OCI-LY7 (cell line): Measurements from ENCODE around the gene CSF2RB. TPM values are rescaled to one million over a fixed set of nuclear protein-coding genes. Genes with fewer than 3 reads are reported as not detected.
A peak's percentile ranks its signal among the peaks of the same experiment; 100 is the strongest.

Source experiments
- BruUV-seq: library from RNA; stranded (reverse); fragments of 400-500 nt; replicated peaks from 2 replicates; lab custom pipeline; 2021; lab: Mats Ljungman, UMichigan
- CTCF ChIA-PET: fragments of 300-600 bp; sonication (Branson Sonifier 250); formaldehyde crosslinking; loops from one replicate; lab custom pipeline; 2022; ENCODE audit warnings: antibody characterized with exemption; ENCODE audit not compliant: unreplicated experiment; lab: Charles Lee
- POLR2A ChIA-PET: fragments of 300-600 bp; sonication (Branson Sonifier 250); formaldehyde crosslinking; loops from one replicate; lab custom pipeline; 2022; ENCODE audit warnings: antibody characterized with exemption; lab: Charles Lee
- DNase-seq: peaks from one replicate; pipeline ENCODE4 v3.0.0-alpha.2; 2015; ENCODE audit warnings: low spot score
- H2AFZ ChIP-seq: fragments of 200-600 bp; sonication (generic), shearing (Covaris generic); 2 replicates; pipeline ENCODE4 v1.6.1; 2014; ENCODE audit warnings: mild to moderate bottlenecking, antibody characterized with exemption, low read length, moderate library complexity
- H3K27ac ChIP-seq: fragments of 200-600 bp; sonication (generic); 2 replicates; pipeline ENCODE4 v1.5.1; 2014; ENCODE audit warnings: mixed run types, low read depth, mild to moderate bottlenecking, moderate library complexity, low read length, inconsistent platforms; ENCODE audit not compliant: poor library complexity, severe bottlenecking
- H3K36me3 ChIP-seq: fragments of 200-600 bp; sonication (generic); 2 replicates; pipeline ENCODE4 v1.6.1; 2014; ENCODE audit warnings: mild to moderate bottlenecking, antibody characterized with exemption, low read length, moderate library complexity, mixed read lengths; ENCODE audit not compliant: insufficient read depth
- H3K4me1 ChIP-seq: fragments of 200-600 bp; sonication (generic); 2 replicates; pipeline ENCODE4 v1.5.1; 2014; ENCODE audit warnings: mild to moderate bottlenecking, low read length; ENCODE audit not compliant: insufficient read depth, poor library complexity, severe bottlenecking
- H3K4me2 ChIP-seq: fragments of 200-600 bp; sonication (generic); 2 replicates; pipeline ENCODE4 v1.6.1; 2014; ENCODE audit warnings: mild to moderate bottlenecking, low read length
- H3K4me3 ChIP-seq: fragments of 200-600 bp; sonication (generic); 2 replicates; pipeline ENCODE4 v1.5.1; 2014; ENCODE audit warnings: mild to moderate bottlenecking, low read depth, low read length; ENCODE audit not compliant: poor library complexity, severe bottlenecking
- H3K79me2 ChIP-seq: fragments of 200-600 bp; sonication (generic); 2 replicates; pipeline ENCODE4 v1.6.1; 2016; ENCODE audit warnings: low read depth, mild to moderate bottlenecking, low read length, moderate library complexity, mixed read lengths; ENCODE audit not compliant: insufficient read depth
- H3K9me2 ChIP-seq: fragments of 200-600 bp; sonication (generic); 2 replicates; pipeline ENCODE4 v1.6.1; 2016; ENCODE audit warnings: mild to moderate bottlenecking, low read length, mixed read lengths; ENCODE audit not compliant: insufficient read depth
- H3K9me3 ChIP-seq: fragments of 200-600 bp; sonication (generic); 2 replicates; pipeline ENCODE4 v1.6.1; 2014; ENCODE audit warnings: mild to moderate bottlenecking, mixed run types, low read length, mixed read lengths
- H4K20me1 ChIP-seq: fragments of 200-600 bp; sonication (generic); 2 replicates; pipeline ENCODE4 v1.6.1; 2014; ENCODE audit warnings: mild to moderate bottlenecking, antibody characterized with exemption, low read length, moderate library complexity, mixed read lengths; ENCODE audit not compliant: insufficient read depth
- EZH2phosphoT487 ChIP-seq: fragments of 200-600 bp; sonication (generic); IDR thresholded peaks from 2 replicates; pipeline ENCODE4 v1.6.1; 2018; ENCODE audit warnings: low read depth, borderline replicate concordance, mild to moderate bottlenecking, mixed run types, antibody characterized with exemption, low read length, moderate library complexity, mixed read lengths
- intact Hi-C: fragments of 100-400 bp; cut with micrococcal nuclease; formaldehyde crosslinking; loops from one replicate; pipeline ENCODE4 v1.10.0; 2022; ENCODE audit not compliant: unreplicated experiment
- total RNA-seq, 2 experiments: library from RNA; depleted of rRNA in 1 of 2; stranded (reverse); fragments of >200 nt in 1 of 2; shearing (Covaris generic) in 1 of 2; gene quantifications; 2 replicates each; pipeline ENCODE4 v1.2.3, GENCODE V29; 2014 to 2022
- TF ChIP-seq, protein P1 (sequence below): fragments of 200-600 bp; sonication (generic); conservative IDR thresholded peaks from 2 replicates; pipeline ENCODE4 v1.5.1; 2014; ENCODE audit warnings: mild to moderate bottlenecking, antibody characterized with exemption, low read length, moderate library complexity, mixed read lengths

The CSF2RB gene
- total RNA-seq, 2 experiments from 2014 or later: 6.2 to 23.4 TPM

DNA sequence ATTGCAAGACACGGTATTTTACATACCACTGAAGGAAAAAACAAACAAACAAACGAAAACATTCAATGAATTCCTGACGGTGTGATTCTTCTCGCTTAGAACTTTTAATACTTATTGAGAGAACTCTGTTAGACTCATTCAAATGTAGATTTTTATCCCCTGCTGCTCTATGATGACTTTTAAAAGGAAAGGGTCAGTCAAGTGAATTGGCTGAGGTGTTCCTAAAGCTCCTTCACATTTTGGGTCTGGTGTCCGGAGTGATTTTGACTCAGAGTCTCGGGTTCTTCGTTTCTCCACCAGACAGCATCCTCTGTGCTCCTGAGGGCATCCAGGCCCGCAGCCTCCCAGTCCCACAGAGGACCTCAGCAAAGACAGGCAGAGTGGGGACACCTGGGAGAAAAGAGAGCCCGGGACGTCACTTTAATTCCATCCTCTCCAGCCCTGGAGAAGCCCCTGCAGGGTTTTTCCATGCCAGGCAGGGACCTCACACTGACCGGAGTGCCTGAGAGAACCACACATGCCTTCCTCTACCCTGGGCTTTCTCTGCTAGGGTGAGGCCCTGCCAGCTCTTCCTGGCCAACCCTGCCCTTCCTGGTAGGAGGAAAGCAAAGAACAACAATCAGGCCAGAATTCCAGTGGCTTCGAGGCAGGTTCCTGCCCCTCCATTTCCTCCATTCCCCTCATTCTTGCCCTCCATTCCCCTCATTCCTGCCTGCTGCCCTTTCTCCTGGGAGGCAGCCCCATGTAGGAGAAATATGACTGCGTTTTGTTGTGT is 1.4 kb upstream of the CSF2RB start:
- DNase-seq: no peak
- TF ChIP-seq, protein P1, sequence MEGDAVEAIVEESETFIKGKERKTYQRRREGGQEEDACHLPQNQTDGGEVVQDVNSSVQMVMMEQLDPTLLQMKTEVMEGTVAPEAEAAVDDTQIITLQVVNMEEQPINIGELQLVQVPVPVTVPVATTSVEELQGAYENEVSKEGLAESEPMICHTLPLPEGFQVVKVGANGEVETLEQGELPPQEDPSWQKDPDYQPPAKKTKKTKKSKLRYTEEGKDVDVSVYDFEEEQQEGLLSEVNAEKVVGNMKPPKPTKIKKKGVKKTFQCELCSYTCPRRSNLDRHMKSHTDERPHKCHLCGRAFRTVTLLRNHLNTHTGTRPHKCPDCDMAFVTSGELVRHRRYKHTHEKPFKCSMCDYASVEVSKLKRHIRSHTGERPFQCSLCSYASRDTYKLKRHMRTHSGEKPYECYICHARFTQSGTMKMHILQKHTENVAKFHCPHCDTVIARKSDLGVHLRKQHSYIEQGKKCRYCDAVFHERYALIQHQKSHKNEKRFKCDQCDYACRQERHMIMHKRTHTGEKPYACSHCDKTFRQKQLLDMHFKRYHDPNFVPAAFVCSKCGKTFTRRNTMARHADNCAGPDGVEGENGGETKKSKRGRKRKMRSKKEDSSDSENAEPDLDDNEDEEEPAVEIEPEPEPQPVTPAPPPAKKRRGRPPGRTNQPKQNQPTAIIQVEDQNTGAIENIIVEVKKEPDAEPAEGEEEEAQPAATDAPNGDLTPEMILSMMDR: no peak
- TF ChIP-seq EZH2phosphoT487: no peak
- CTCF ChIA-PET: no interaction called here
- no peaks in the 10 kb centered on the region for H3K79me2 ChIP-seq
- H3K27ac ChIP-seq: no peak overlapping the region
- H3K9me2 ChIP-seq: no peaks in the 10 kb centered on the region
- intact Hi-C loops: loop anchor here (5.0 kb wide), 1 partner anchor 65 kb away; no protein-coding TSS in a partner anchor
- no peak overlapping the region for H3K4me3 ChIP-seq
- H3K36me3 ChIP-seq: no peaks in the 10 kb centered on the region
- no TSS peak for BruUV-seq
- peaks cover 35% of the 10 kb centered on the region for H3K4me1 ChIP-seq
- no peaks in the 10 kb centered on the region for H4K20me1 ChIP-seq
- POLR2A ChIA-PET: no interaction called here
- no peak overlapping the region for H2AFZ ChIP-seq
- no peaks in the 10 kb centered on the region for H3K9me3 ChIP-seq
- H3K4me2 ChIP-seq: no peak overlapping the region

DNA sequence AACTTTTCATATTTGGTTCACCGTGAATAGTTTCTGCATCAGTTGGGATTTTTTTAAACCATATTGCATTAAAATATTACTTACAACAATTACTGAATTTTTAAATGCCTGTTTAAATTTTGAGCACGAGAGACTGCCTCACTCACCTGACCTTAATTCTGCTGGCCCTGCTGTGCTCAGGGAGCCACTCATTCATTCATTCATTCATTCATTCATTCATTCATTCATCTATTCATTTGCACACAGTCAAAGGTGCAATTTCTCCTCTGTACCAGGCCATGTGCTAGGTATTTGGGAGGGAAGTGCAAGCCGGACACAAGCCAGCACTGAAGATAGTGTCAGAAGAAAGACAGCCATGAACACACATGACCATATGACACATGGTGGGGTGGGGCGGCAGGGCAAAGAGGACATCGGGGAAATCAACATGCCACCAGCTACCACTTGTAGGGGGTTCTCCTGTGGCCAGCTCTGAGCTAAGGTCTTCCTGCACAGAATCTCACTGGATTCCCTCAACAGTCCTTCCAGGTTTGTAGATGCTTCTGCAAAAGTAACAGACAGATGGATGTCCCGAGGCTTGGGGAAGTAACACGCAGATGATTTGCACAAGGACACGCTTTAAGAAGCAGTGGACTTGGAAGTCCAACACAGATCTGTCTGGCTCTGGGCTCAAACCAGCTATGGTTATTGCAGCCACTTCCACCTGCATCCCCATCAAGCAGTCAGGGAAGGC is 568 bp upstream of the CSF2RB start:
- Histone ChIP-seq H3K79me2 (no peaks in the 10 kb centered on the region), H3K4me1 (peaks cover 35% of the 10 kb centered on the region), H3K4me3 (peak overlapping the region; percentile 64), H3K4me2 (peak overlapping the region; percentile 67), H3K9me2 (no peaks in the 10 kb centered on the region), H3K27ac (no peak overlapping the region), H3K9me3 (no peaks in the 10 kb centered on the region), H3K36me3 (no peaks in the 10 kb centered on the region), H2AFZ (peak overlapping the region; percentile 81; the same call in 1 of the 2 replicates), H4K20me1 (no peaks in the 10 kb centered on the region)
- no TSS peak for BruUV-seq
- intact Hi-C loops: loop anchor here (5.0 kb wide), 1 partner anchor 64 kb away; no protein-coding TSS in a partner anchor
- ChIA-PET CTCF (no interaction called here), POLR2A (no interaction called here)
- no peak for TF ChIP-seq EZH2phosphoT487
- TF ChIP-seq, protein P1: no peak
- DNase-seq: no peak
